HG02588 (cell line): ENCODE results near the gene CASD1.

Source experiments
- ATAC-seq: cut with Tn5 transposase; IDR thresholded peaks from one replicate; pipeline ENCODE4 v1.9.1; 2021; ENCODE audit warnings: mild to moderate bottlenecking, moderate library complexity; ENCODE audit not compliant: unreplicated experiment

Gene CASD1

GRCh38 chr7:94512735-94513564 lies 3.3 kb downstream of the CASD1 start:
- no peak for ATAC-seq

GRCh38 chr7:94513565-94513860 lies 3.9 kb downstream of the CASD1 start:
- no peak for ATAC-seq

GRCh38 chr7:94514140-94514889 lies 4.7 kb downstream of the CASD1 start:
- ATAC-seq, result no peak

GRCh38 chr7:94514917-94515316 lies 5.3 kb downstream of the CASD1 start:
- ATAC-seq, result no peak

GRCh38 chr7:94525923-94526322 lies 16.3 kb downstream of the CASD1 start:
- ATAC-seq, result no peak

DNA sequence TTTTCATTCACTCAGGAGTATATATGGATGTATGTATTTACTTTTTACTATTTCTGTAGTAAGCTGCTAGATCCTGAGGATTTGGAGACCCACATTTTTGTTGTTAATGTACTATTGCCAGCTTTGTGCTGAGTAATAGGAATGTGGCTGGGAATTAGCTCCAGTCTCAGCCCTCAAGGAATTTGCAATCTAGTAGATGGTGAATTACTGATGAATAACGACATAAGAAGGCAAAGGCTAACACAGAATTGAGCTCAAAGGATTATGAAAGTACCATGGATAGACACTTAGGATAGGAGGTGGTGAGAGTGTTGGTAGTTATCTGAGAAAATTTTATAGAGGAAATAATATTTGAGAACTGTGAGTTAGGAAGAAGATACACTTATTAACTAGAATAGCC lies 19.9 kb downstream of the CASD1 start:
- no peak for ATAC-seq

GRCh38 chr7:94530109-94530508 lies 20.5 kb downstream of the CASD1 start:
- no peak for ATAC-seq

DNA sequence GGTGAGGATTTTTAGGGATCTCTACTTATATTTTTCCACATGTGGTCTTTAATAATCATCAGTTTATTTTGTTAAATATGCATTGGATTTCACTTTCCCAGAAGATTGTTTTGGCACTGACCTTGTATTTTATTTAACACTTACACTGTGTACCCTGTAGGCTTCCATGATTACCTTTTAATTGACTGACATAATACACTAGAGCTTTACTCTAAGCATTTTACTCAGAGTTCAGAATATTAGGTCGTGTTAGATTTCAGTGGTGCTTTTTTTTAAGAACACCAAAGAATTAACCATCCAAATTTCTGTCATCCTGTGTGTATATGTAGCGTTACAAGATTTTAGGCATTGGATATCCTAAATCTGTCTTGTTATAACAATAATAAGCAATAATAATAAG lies 23.1 kb downstream of the CASD1 start:
- ATAC-seq, result no peak

- ATAC-seq, result no peak
Observed at GRCh38 chr7:94540428-94540827, 30.8 kb downstream of the CASD1 start.

DNA sequence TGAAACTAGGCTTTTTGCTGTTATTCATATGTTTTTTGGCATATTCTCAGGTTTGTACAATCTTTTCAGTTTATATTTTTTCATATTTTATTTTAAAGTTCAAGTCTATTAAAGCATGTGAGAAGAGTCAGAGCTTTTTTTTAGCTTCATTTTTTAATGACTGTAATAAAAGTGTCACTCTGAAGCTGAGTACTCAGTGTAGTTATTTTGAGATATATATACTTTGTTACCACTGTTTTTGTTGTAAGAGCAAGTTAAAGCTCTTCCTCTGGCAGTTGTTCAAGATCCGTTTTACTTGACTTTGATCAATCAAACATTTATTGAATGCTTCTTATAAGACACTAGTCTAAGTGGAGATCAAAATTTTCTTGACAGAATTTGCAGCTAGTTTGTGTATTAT lies 37.5 kb downstream of the CASD1 start:
- ATAC-seq, result no peak

DNA sequence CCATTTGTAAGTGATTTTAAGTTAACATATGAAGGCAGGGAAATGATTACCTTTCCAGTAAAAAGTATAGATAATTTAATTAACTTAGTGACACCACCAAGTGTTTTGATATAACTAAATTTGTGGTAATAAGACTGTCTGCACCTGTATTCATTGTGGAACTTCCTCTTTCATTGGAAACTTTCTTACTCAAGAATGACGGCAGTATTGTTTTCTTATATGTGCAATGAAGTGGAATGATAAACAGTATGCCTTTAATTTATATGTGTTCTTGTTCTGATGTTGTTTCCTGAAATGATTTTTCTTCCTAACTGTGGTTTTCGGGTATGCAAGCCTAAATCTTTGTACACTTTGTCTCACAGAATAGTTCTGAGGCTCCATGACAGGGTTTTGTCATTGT lies 46.4 kb downstream of the CASD1 start:
- no peak for ATAC-seq

- ATAC-seq, result no peak
Observed at GRCh38 chr7:94557215-94557614, 47.6 kb downstream of the CASD1 start.

GRCh38 chr7:94559972-94560371 lies 50.4 kb downstream of the CASD1 start:
- no peak for ATAC-seq

GRCh38 chr7:94561841-94562514 lies 52.4 kb downstream of the CASD1 start:
- ATAC-seq, result no peak

DNA sequence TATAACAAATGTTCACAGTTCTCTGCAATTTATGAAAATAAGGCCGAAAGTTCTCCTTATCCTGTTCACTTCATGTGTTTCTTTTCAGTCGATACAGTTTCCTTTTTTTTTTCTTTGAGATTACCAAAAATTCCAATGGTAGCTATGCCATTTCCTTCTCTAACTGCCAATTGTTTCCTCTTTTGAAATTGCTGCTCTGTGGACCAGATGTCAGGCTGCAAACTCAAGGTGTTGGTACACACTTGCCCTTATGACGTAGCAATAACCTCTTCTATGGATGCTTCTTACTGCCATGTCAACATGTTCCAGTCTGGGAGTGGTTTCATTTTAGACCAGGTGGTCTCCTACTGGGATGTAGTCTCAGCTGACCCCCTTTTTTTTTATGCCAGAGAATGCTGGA lies 52.9 kb downstream of the CASD1 start:
- no peak for ATAC-seq

GRCh38 chr7:94565247-94565894 lies 55.8 kb downstream of the CASD1 start:
- no peak for ATAC-seq

GRCh38 chr7:94567396-94567795 lies 57.8 kb downstream of the CASD1 start:
- ATAC-seq, result no peak

DNA sequence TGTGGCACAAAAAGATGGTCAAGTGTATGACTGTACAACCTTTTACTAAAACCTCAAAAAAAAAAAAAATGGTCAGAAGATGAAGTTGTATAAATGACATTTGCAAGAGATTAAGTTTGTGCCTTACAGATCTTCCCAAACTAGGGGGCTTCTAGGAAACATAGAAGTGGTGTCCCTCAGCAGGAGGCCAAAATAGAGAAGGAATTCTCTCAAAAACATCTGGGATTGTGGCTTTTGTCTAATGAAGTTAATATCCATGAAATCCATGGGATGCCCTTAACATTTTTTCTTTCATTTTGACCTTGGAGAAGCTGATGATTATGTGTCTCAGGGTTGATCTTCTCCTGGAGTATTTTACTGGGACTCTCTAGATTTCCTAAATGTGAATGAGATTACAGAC lies 62.2 kb downstream of the CASD1 start:
- ATAC-seq, result no peak

DNA sequence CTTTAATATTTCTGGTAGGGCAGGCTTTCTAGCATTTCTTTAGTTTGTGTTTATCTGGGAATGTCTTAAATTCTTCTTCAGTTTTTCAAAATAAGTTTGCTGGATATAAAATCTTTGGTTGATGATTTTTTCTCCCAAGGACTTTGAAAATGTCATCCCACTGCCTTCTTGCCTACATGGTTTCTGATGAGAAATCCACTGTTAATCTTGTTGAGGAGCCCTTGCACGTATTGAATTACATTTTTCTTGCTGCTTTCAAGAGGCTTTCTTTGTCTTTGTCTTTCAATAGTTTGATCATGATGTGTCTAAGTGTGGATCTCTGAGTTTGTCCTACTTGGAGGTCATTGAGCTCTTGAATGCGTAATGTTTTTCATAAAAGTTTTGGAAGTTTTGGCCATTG lies 66.0 kb downstream of the CASD1 start:
- no peak for ATAC-seq

GRCh38 chr7:94576316-94576715 lies 66.7 kb downstream of the CASD1 start:
- no peak for ATAC-seq

GRCh38 chr7:94577357-94577756 lies 67.7 kb downstream of the CASD1 start:
- no peak for ATAC-seq
